K562 (cell line): ENCODE data around the gene ANKRD6. TPM values are rescaled to one million over a fixed set of nuclear protein-coding genes. Genes with fewer than 3 reads are reported as not detected.

ENCODE experiments used
- ATAC-seq: fragments of 200-7000 bp; cut with Tn5 transposase; 3 replicates; pipeline ENCODE4 v1.9.1; 2020; ENCODE audit warnings: moderate library complexity
- BruUV-seq: library from RNA; stranded (reverse); fragments of 400-500 nt; replicated peaks from 2 replicates; lab custom pipeline; 2021; lab: Mats Ljungman, UMichigan
- CTCF ChIA-PET: fragments of 300-600 bp; formaldehyde crosslinking; extraction: SDS; loops from one replicate; lab custom pipeline; 2021; ENCODE audit warnings: low intra/inter-chr PET ratio; lab: Yijun Ruan, JAX
- POLR2A ChIA-PET: fragments of 300-600, 350-650 bp; sonication (Branson Sonifier 250); formaldehyde crosslinking; extraction: SDS; loops from one replicate; lab custom pipeline; 2021; ENCODE audit warnings: antibody characterized with exemption, inconsistent platforms; lab: Yijun Ruan, JAX
- DNase-seq, 4 experiments: peaks; one replicate each; pipeline versions ENCODE4 v3.0.0 to v3.0.0-alpha.2; 2011 to 2018; ENCODE audit warnings: low spot score in 3 of 4, mixed read lengths in 3 of 4; ENCODE audit errors: extremely low read depth in 1 of 4
- FAIRE-seq: peaks from 2 replicates; lab custom pipeline; 2011; peaks lifted over from hg19 to GRCh38; lab: Jason Lieb, UNC
- H2AFZ ChIP-seq: 2 replicates; pipeline ENCODE4 v1.6.0; 2011; ENCODE audit warnings: low read depth, low read length, control low read depth, inconsistent platforms
- H3K27ac ChIP-seq: fragments of 200-600 bp; 3 replicates; pipeline ENCODE4 v1.8.0; 2011; ENCODE audit warnings: low read depth, mild to moderate bottlenecking, control low read depth, inconsistent platforms, low read length, moderate library complexity, mixed read lengths; ENCODE audit errors: extremely low read depth
- H3K27me3 ChIP-seq, 2 experiments: fragments of 300-600 bp in 1 of 2; 2 replicates in 1 of 2; 3 replicates in 1 of 2; pipeline versions ENCODE4 v1.6.0 to v1.8.0; 2011; ENCODE audit warnings: inconsistent platforms in 2 of 2, low read length in 2 of 2, mild to moderate bottlenecking in 1 of 2, mixed read lengths in 1 of 2, moderate library complexity in 1 of 2; ENCODE audit not compliant: control insufficient read depth in 2 of 2, insufficient read depth in 2 of 2
- H3K36me3 ChIP-seq: fragments of 300-600 bp; 3 replicates; pipeline ENCODE4 v1.8.0; 2011; ENCODE audit warnings: mild to moderate bottlenecking, low read length, inconsistent platforms; ENCODE audit not compliant: control insufficient read depth, insufficient read depth
- H3K4me1 ChIP-seq, 2 experiments: fragments of 200-600 bp in 1 of 2; replicated peaks in 1 of 2; 2 replicates in 1 of 2; 3 replicates in 1 of 2; pipeline versions ENCODE4 v1.5.1 to v1.8.0; 2011; ENCODE audit warnings: inconsistent platforms in 2 of 2, low read length in 2 of 2, mild to moderate bottlenecking in 1 of 2, mixed read lengths in 1 of 2, moderate library complexity in 1 of 2; ENCODE audit not compliant: control insufficient read depth in 2 of 2, insufficient read depth in 2 of 2
- H3K4me2 ChIP-seq: 2 replicates; pipeline ENCODE4 v1.6.1; 2011; ENCODE audit warnings: low read length, control low read depth, inconsistent platforms, mixed read lengths; ENCODE audit not compliant: insufficient read depth
- H3K4me3 ChIP-seq: fragments of 200-600 bp; sonication (generic), shearing (Covaris generic); 2 replicates; pipeline ENCODE4 v1.5.1; 2016; ENCODE audit warnings: control low read depth, inconsistent platforms
- H3K79me2 ChIP-seq: fragments of 200-600 bp; 3 replicates; pipeline ENCODE4 v1.8.0; 2011; ENCODE audit warnings: low read length, inconsistent platforms; ENCODE audit not compliant: control insufficient read depth, insufficient read depth
- H3K9ac ChIP-seq, 2 experiments: 2 replicates each; pipeline versions ENCODE4 v1.6.0 to v1.6.1; 2011; ENCODE audit warnings: low read depth in 2 of 2, low read length in 2 of 2, control low read depth in 1 of 2, inconsistent platforms in 1 of 2, mild to moderate bottlenecking in 1 of 2, mixed read lengths in 1 of 2; ENCODE audit not compliant: insufficient read depth in 1 of 2
- H3K9me1 ChIP-seq: one replicate; pipeline ENCODE4 v1.6.0; 2011; ENCODE audit warnings: inconsistent platforms, mild to moderate bottlenecking, low read length, moderate library complexity; ENCODE audit not compliant: control insufficient read depth, insufficient read depth
- H3K9me3 ChIP-seq: replicated peaks from 2 replicates; pipeline ENCODE4 v1.5.1; 2011; ENCODE audit warnings: low read depth, low read length, inconsistent platforms; ENCODE audit not compliant: control insufficient read depth, insufficient read depth
- H4K20me1 ChIP-seq: replicated peaks from 2 replicates; pipeline ENCODE4 v1.6.1; 2011; ENCODE audit warnings: low read length, inconsistent platforms, mixed read lengths; ENCODE audit not compliant: control insufficient read depth, insufficient read depth
- E2F8 ChIP-seq: fragments of 450-650 bp; IDR thresholded peaks from 2 replicates; pipeline ENCODE4 v1.7.1; 2018; ENCODE audit warnings: mild to moderate bottlenecking, low read depth; ENCODE audit not compliant: partially characterized antibody
- ETS1 ChIP-seq: conservative IDR thresholded peaks from 2 replicates; pipeline ENCODE4 v1.6.1; 2011; ENCODE audit warnings: low read depth, mild to moderate bottlenecking, low read length; ENCODE audit not compliant: control insufficient read depth
- HES1 ChIP-seq: fragments of 450-650 bp; IDR thresholded peaks from 2 replicates; pipeline ENCODE4 v1.6.1; 2016; ENCODE audit warnings: low read depth, mild to moderate bottlenecking, moderate library complexity
- ILF3 ChIP-seq: fragments of 450-650 bp; IDR thresholded peaks from 2 replicates; pipeline ENCODE4 v1.6.1; 2018; ENCODE audit warnings: antibody characterized with exemption, mild to moderate bottlenecking, moderate library complexity, borderline replicate concordance
- PHF20 ChIP-seq: fragments of 450-650 bp; IDR thresholded peaks from 2 replicates; pipeline ENCODE4 v1.6.1; 2018; ENCODE audit not compliant: partially characterized antibody
- RB1 ChIP-seq: fragments of 450-650 bp; IDR thresholded peaks from 2 replicates; pipeline ENCODE4 v1.6.1; 2017; ENCODE audit warnings: low read depth, mild to moderate bottlenecking
- RBM17 ChIP-seq: fragments of 200-400 bp; formaldehyde crosslinking; IDR thresholded peaks from 2 replicates; pipeline ENCODE4 v1.6.1; 2017; ENCODE audit warnings: low read depth, mild to moderate bottlenecking, low read length, borderline replicate concordance
- RFX7 ChIP-seq: fragments of 250-450 bp; sonication (Bioruptor Pico); IDR thresholded peaks from 2 replicates; pipeline ENCODE4 v1.5.1; 2021; ENCODE audit warnings: mild to moderate bottlenecking
- ZBTB34 ChIP-seq: fragments of 250-450 bp; sonication (Bioruptor Pico); IDR thresholded peaks from 2 replicates; pipeline ENCODE4 v1.8.0; 2021; ENCODE audit warnings: mild to moderate bottlenecking, moderate library complexity
- ZNF143 ChIP-seq: sonication (generic); formaldehyde crosslinking; IDR thresholded peaks from 2 replicates; pipeline ENCODE4 v1.9.0; 2022; ENCODE audit warnings: mild to moderate bottlenecking, missing genetic modification reagents
- ZNF165 ChIP-seq: fragments of 250-450 bp; sonication (Bioruptor Pico); IDR thresholded peaks from 2 replicates; pipeline ENCODE4 v1.4.0; 2020; ENCODE audit warnings: borderline replicate concordance
- ZNF232 ChIP-seq: sonication (generic); formaldehyde crosslinking; IDR thresholded peaks from 2 replicates; pipeline ENCODE4 v1.8.0; 2022; ENCODE audit warnings: mild to moderate bottlenecking, missing genetic modification reagents
- ZNF707 ChIP-seq: fragments of 250-450 bp; sonication (Bioruptor Pico); conservative IDR thresholded peaks from 2 replicates; pipeline ENCODE4 v1.8.0; 2022; ENCODE audit warnings: inconsistent platforms, mild to moderate bottlenecking, moderate library complexity
- WGBS: fragments of 100-300 bp; shearing (Covaris generic); methylation state at CpG from one replicate; pipeline ENCODE4 v1.1.6; 2016; ENCODE audit warnings: low coverage, mixed read lengths; ENCODE audit not compliant: insufficient coverage; ENCODE audit errors: missing lambda C conversion rate; 5-methylcytosine and 5-hydroxymethylcytosine counted together
- in situ Hi-C: fragments of 300-500 bp; cut with MboI; formaldehyde crosslinking; loops from 4 replicates; pipeline ENCODE4 v1.15.0; 2018; ENCODE audit warnings: inconsistent platforms, mixed read lengths
- intact Hi-C: fragments of 100-400 bp; cut with micrococcal nuclease; formaldehyde crosslinking; loops from 2 replicates; pipeline ENCODE4 v1.14.2; 2022
- polyA plus RNA-seq, 8 experiments: library from polyadenylated mRNA; depleted of rRNA in 4 of 8; stranded (reverse) in 5 of 8; unstranded in 3 of 8; fragments of >200 nt; fragmentation: Nextera tagmentation in 2 of 8; fragmentation: Illumina TruSeq in 1 of 8; extraction: Ambion mirVana in 2 of 8; extraction: Trizol in 1 of 8; gene quantifications; 2 replicates each; pipeline versions ENCODE4 v1.2.1 to v1.2.3, GENCODE V29; 2011 to 2014; ENCODE audit warnings: inconsistent platforms in 1 of 8, missing spikeins in 1 of 8
- total RNA-seq, 7 experiments: library from RNA; depleted of rRNA in 6 of 7; stranded (reverse); fragments of >200 nt in 6 of 7; fragmentation: Illumina TruSeq in 2 of 7; extraction: Trizol in 2 of 7; gene quantifications; 2 replicates each; pipeline versions ENCODE4 v1.2.1 to v1.2.3, GENCODE V29; 2011 to 2021; ENCODE audit warnings: low replicate concordance in 1 of 7

The ANKRD6 gene
- total and polyA plus RNA-seq, 9 of the 15 experiments (the other 6 are each of a cell fraction or from before 2014, with no cell fraction given): 0.04 to 0.22 (median 0.08) TPM; not detected in 4

- TF ChIP-seq ETS1: no peak
- no peak for TF ChIP-seq ZNF165 (CRISPR knock-in tag)
- no peak for TF ChIP-seq HES1
- TF ChIP-seq RBM17: no peak
- no peak for TF ChIP-seq ZNF143
Measured at GRCh38 chr6:89554106-89554505, 121.2 kb downstream of the ANKRD6 start (continued).

- ChIA-PET POLR2A (no interaction called here), CTCF (no interaction called here)
- 0% methylated on average over 1 of the region's 4 CpGs for WGBS
- Histone ChIP-seq H3K4me1 (no peaks in the 10 kb centered on the region), H3K27ac (no peak overlapping the region), H3K9me3 (no peaks in the 10 kb centered on the region), H4K20me1 (no peaks in the 10 kb centered on the region), H3K4me2 (no peak overlapping the region), H3K27me3 (peaks cover 5 to 29% of the 10 kb centered on the region in 2 experiments; a peak in 4 of 5 replicates), H3K4me3 (no peak overlapping the region), H3K36me3 (no peaks in the 10 kb centered on the region), H3K9ac (no peak overlapping the region), H3K79me2 (no peaks in the 10 kb centered on the region), H3K9me1 (no peaks in the 10 kb centered on the region), H2AFZ (no peak overlapping the region)
- in situ Hi-C loops: no loop called here
- BruUV-seq: no TSS peak
- intact Hi-C loops: no loop called here
- no peak for FAIRE-seq
- no peak for ATAC-seq
- no peak for TF ChIP-seq RFX7 (CRISPR knock-in tag)
- TF ChIP-seq ZNF707 (CRISPR knock-in tag): no peak
- TF ChIP-seq ZBTB34 (CRISPR knock-in tag): no peak
- no peak for TF ChIP-seq ZNF232 (CRISPR knock-in tag)
- TF ChIP-seq PHF20: no peak
- TF ChIP-seq RB1: no peak
- no peak for TF ChIP-seq ILF3
- TF ChIP-seq E2F8: no peak
- no peak for DNase-seq
Measured at GRCh38 chr6:89555031-89555430, 122.1 kb downstream of the ANKRD6 start.
